Activated naive CD8-positive, alpha-beta T cell treated with anti-CD3 and anti-CD28 coated beads, Interleukin-2, amount 50 U/mL, for 16 hours (primary cell): ENCODE measurements around the gene MS4A8.
"Not testable (repeated sequence)": the region's sequence is repeated elsewhere in the genome, so short reads cannot be mapped to it uniquely, and the experiment has no call there.

Source experiments
- DNase-seq: peaks from one replicate; pipeline ENCODE4 v3.0.0-alpha.2; 2020; ENCODE audit warnings: low read depth, low spot score

MS4A8 gene

GRCh38 chr11:60699284-60699691 lies at the start of gene MS4A8:
MS4A8 (plus strand) TSS chr11:60699612; CDS start chr11:60700861, 1,249 bp downstream.
- DNase-seq = no peak

- DNase-seq = no peak
Measured at GRCh38 chr11:60657888-60658287, 41.5 kb upstream of the MS4A8 start.

GRCh38 chr11:60658409-60658808 lies 41.0 kb upstream of the MS4A8 start:
- no peak for DNase-seq

GRCh38 chr11:60672255-60672654 lies 27.2 kb upstream of the MS4A8 start:
- DNase-seq = no peak

GRCh38 chr11:60678231-60678630 lies 21.2 kb upstream of the MS4A8 start:
- DNase-seq = not testable (repeated sequence)

DNA sequence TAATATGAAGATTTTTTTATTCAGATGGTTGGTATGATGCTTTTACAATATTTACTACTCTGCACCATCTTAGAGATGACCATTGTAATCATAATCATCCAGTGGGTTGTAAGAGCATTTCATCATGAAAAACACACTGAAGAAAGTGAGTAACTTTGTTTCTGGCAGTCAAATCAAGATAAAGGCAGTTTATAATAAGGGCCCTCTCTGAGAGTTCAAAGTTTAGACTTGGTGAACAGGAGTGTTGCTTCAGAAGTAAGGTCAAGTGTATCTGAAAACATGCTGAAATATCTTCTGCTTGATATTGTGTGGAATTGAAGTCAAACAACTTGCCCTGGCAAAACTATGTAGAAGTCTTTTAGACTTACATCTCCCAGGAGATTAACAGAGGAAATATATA lies 19.5 kb upstream of the MS4A8 start:
- no peak for DNase-seq

DNA sequence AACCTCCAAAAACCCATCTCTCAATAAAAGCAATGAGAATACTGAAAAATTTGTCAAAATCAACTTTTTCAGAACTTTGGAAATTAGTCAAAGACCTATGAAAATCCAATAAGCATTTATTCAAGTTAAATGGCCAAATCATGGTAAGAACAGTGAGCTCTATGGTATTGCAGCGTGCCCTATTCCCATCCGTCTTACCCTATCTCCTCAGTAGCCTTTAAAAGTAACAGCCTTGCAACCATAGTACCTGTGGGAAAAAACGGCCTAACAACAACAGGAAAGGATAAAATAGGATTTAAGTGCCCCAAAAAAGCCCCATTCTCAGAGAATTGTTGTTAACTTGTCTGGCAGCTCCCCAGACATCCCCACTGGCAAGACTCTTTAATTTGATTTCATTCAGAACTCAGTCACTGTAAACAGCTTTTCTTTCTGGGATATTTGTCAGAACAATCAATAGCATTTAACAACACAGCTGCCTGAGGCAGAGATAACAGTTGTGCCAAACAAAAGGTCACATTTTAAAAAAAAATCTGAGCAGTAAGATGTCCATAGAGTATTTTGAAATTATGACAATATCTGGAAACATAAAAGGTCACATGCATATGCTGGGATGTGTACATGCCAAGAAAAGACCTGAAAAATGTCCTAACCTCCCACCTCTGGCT lies 18.8 kb upstream of the MS4A8 start:
- DNase-seq = no peak

GRCh38 chr11:60684541-60684848 lies 14.9 kb upstream of the MS4A8 start:
- DNase-seq = not testable (repeated sequence)

- no peak for DNase-seq
Measured at GRCh38 chr11:60691661-60692060, 7.8 kb upstream of the MS4A8 start.

DNA sequence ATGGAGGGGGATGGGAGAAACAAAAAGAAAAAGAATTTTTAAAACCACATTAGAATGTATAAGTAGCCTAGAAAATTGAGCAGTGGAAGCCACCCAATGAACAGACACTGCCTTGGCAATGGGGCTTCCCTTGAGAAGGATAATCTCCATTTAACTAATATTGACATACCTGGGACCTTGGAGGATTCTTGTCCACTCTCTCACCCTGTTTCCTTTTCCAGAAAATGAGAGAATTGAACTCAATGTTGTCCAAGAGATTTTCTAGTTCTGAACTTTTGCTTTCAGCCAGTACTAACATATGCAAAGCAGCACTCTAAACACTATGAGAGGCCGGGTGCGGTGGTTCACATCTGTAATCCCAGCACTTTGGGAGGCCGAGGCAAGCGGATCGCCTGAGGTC lies 524 bp downstream of the MS4A8 start:
- DNase-seq = no peak

- no peak for DNase-seq
Measured at GRCh38 chr11:60700689-60701468, 1.5 kb downstream of the MS4A8 start.

- DNase-seq = no peak
Measured at GRCh38 chr11:60701469-60701818, 2.0 kb downstream of the MS4A8 start.

DNA sequence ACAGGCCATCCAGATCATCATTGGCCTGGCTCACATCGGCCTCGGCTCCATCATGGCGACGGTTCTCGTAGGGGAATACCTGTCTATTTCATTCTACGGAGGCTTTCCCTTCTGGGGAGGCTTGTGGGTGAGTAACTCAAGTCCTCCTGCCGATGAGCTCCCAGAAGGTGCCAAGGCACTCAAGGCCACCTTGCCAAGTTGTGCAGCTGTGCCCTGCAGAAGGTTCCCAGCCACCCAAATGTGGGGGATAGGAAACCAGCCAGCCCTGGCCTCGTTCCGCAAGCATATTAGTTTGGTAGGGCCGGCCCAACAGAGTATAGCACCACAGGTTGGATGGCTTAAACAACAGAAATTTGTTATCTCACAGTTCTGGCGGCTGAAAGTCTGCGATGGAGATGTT lies 4.0 kb downstream of the MS4A8 start:
- DNase-seq = no peak

- no peak for DNase-seq
Measured at GRCh38 chr11:60705895-60706294, 6.5 kb downstream of the MS4A8 start.

GRCh38 chr11:60706931-60707330 lies 7.5 kb downstream of the MS4A8 start:
- no peak for DNase-seq

DNA sequence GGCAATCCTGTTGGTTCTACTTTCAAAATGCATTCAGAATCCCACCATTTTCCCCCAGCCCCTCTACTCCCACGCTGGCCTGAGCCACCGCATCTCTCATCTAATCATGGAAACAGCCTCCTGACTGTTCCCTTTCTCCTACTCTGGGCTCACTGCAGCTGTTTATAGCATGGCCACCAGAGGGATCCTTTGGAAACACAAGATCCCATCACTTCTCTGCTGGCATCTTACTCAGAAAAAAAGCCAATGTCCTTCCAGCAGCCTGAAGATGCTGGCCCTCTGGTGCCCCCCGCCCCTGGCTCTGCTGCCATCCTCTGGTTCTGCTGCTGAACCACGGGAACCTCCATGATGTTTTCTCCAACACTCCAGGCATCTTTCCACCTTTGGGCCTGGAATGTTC lies 11.1 kb downstream of the MS4A8 start:
- no peak for DNase-seq

DNA sequence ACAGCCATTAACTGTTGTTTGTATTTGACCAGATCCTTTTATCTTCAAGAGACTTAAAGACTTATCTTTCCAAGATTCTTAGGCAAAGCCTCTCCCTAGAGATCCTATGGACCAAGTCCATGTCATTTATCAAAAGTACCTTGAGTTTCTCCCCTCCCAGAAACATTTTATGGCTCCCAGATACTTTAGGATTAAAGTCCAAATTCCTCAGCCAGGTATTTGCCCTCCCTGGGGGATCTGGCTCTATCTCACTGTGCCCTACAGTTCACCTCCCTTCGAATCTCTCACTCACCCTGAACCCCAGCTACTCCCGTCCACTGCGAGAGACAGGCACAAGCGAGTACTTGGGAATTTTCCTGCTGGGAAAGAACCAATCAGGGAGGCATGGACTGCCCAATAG lies 11.9 kb downstream of the MS4A8 start:
- no peak for DNase-seq

DNA sequence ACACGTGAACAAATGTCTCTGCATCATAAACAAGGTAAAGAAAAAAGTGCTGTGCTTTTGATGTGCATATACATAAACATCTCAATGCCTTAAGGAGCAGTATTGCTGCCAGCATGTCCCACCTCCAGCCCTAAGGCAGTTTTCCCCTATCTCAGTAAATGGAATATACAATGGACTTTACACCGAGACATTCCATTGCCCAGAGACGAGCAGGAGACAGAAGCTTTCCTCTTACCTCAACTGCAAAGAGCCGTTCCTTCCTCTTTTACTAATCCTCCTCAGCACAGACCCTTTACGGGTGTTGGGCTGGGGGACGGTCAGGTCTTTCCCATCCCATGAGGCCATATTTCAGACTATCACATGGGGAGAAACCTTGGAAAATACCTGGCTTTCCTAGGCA lies 14.0 kb downstream of the MS4A8 start:
- not testable (repeated sequence) for DNase-seq

GRCh38 chr11:60717956-60718355 lies 18.5 kb downstream of the MS4A8 start:
- DNase-seq = no peak

- DNase-seq = no peak
Measured at GRCh38 chr11:60718524-60719316, 19.3 kb downstream of the MS4A8 start.

- DNase-seq = no peak
Measured at GRCh38 chr11:60719391-60719790, 20.0 kb downstream of the MS4A8 start.

GRCh38 chr11:60720460-60720859 lies 21.0 kb downstream of the MS4A8 start:
- DNase-seq = no peak

DNA sequence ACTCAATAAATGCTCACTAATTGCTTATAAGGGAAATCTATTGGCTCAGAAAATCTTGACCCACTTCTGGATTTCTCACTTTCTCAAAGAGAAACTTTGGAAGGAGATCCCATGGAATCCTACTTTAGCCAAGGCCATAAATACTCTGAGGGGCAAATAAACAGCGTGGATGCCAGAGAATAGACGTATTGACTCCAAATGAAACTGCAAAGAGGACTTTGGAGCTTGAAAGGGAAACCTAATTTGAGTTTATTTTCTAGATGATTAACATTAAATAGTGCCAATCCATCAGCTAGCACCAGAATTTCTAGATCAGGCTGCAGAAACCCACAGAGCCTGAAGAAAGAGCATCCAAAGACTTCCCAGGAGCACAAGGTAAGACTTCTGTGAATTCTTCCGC lies 25.0 kb downstream of the MS4A8 start, which contains the start of gene MS4A18:
MS4A18 (plus strand) TSS at position 301 of the 400 bp plus-strand sequence.
- no peak for DNase-seq
